HG02885 (cell line): ENCODE measurements around the gene DMAC1.

Experiments used
- ATAC-seq: cut with Tn5 transposase; IDR thresholded peaks from one replicate; pipeline ENCODE4 v1.9.1; 2021; ENCODE audit warnings: mild to moderate bottlenecking; ENCODE audit not compliant: unreplicated experiment, poor library complexity

The DMAC1 gene, protein sequence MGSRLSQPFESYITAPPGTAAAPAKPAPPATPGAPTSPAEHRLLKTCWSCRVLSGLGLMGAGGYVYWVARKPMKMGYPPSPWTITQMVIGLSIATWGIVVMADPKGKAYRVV

GRCh38 chr9:7799234-7799943 is at the start of gene DMAC1:
TSS of gene DMAC1 (minus strand) at chr9:7799778. CDS start at chr9:7799734, 44 bp downstream.
- peak; percentile 91 for ATAC-seq

DNA sequence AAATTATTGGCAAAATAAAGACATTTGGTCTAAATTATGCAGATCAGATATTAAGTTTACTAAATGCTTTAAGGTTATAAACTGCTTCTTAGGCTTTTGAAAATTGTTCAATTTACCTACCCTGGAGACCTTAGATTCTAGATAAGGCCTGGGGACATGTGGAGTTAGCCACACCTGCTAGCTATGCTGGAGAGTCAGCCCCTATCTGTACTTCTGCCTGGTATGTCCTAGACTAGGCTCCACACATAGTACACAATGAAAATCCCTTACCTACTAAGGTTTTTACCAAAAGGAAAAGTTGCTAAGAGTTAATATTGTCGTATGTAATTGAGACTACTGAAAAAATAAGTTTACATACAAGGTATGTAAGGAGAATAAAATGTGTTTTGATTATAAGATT is 49.8 kb upstream of the DMAC1 start:
- no peak for ATAC-seq

DNA sequence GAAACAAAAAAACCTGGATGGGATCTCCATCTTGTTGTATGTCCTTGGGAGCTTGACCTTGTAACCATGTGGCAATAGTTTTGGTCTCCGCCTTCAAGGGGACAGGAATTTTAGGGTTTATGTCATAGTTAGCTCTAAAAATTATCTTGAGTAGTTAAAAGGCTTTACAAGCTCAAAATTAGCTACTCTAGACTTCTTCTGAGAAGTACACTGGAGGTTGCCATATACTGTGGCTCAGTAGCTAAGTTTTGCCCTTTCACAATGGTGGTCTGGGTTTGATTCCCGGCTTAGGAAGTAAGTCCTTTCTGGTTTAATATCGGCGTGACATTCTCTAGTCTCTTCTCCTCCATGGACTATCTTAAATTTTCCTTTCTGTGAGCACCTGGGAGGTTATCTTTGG is 48.9 kb upstream of the DMAC1 start:
- no peak for ATAC-seq

DNA sequence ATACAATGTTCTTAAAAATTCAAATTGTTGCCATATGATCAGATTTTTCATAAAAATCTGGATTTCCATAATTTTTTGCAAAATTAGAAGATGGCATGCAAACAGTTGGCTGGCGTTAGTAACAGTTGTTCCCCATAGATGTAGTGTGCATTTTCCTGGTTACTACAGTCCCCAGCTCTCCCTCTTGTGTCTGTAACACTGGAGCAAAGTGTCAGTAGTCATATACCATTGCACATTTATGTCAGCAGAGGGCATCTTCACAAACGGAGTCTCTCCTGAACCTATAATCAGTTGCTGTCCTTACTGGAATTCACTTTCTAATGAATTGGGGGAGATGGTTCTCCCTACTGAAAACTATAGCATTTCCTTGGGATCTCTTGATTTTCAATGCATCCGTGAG is 44.7 kb upstream of the DMAC1 start:
- ATAC-seq = peak; percentile 81

GRCh38 chr9:7841831-7842230 is 42.3 kb upstream of the DMAC1 start:
- no peak for ATAC-seq

- ATAC-seq = no peak
Measured at GRCh38 chr9:7834531-7834930, 35.0 kb upstream of the DMAC1 start.

DNA sequence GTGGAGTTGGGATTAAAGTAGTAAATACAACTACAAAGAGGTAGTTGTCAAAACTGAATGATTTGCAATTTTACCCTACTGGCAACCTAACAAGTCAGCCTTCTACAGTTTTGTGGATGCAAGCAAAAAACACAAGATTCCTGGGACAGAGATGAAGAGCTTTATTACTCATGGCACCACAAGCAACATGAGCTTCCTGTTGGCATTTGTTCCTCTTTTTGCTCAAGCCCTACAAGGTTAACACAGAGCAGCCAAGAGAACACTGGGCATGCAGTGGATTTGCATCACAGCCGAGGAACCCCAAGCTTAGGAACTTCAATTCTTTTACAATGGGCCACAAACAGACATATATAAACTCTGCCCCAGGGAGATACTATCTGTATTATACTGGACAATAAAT is 28.8 kb upstream of the DMAC1 start:
- ATAC-seq = no peak

DNA sequence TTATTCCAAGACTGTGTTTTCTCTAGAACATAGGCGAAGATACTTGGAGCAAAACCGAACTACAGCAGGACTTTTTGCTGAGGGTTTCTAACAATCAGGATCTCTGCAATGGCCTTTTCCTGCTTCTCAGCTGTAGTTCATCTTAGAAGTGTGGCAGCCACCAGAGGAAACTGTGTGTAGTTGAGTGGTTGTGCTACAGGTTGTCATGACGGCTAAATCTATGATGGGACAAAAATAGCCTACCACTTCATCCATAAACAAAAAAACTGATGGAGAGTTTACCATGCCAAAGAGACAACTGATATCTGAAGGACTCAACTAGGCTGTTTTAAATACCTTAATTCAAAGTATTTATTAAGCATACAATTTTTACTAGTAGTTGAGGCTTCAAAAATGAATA is 28.2 kb upstream of the DMAC1 start:
- ATAC-seq = no peak

GRCh38 chr9:7827056-7827455 is 27.5 kb upstream of the DMAC1 start:
- ATAC-seq = no peak

DNA sequence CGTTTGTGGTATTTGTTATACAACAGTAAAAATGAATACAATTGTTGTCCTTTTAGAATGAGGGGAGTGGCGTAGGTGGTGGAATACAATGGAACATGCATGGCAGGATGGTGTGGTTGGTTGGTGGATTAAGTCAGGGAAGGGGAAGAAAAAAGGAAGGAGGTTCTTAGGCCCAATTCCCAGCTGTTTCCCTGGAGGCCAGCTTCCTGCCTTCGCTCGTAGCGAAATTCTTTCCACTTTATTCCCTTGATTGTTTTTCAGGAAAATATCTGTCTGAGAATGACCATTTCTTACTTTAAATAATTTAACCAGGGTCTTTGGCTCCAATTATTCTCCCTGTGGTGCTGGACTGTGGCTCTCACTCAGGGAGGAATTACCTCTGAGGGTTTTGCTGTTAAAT is 24.1 kb upstream of the DMAC1 start:
- ATAC-seq = no peak

- no peak for ATAC-seq
Measured at GRCh38 chr9:7819984-7820383, 20.4 kb upstream of the DMAC1 start.

- ATAC-seq = no peak
Measured at GRCh38 chr9:7816021-7816420, 16.4 kb upstream of the DMAC1 start.

GRCh38 chr9:7813030-7813429 is 13.5 kb upstream of the DMAC1 start:
- no peak for ATAC-seq

DNA sequence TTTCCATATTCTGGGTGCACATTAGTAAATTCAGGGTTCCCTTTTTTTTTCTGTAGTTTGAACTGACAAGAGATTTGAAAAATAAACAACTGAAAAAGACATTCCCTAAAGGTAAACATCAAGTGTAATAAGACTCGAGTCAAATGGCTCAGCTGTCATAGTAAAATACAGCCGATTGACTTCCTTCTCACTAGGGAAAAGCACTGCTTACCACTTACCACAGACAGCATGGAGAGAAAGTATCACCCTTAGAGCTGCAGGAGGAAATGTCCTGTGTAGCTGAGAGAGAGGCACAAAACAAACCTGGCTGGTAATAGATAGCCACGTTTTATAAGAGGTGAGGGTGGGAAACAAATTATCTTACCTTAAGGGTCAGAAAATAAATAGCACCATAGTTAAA is 12.1 kb upstream of the DMAC1 start:
- ATAC-seq = no peak

DNA sequence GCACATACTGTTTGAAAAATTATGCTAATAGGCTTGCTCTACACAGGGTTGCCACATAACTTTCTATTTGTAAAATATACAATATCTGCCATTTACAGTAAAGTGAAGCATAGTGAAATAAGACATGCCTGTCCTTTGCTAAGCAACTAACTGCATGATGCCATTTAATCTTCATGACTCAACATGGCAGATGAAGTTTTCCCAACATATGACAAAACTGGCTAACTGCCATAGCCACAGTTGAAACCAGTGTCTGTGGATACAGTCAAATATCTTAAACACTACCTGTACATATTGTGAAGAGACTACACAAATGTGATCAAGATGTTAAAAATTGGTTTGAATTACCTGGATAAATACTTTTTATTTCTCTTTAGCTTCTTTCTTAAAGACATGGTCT is 3.1 kb upstream of the DMAC1 start:
- ATAC-seq = no peak

GRCh38 chr9:7799944-7800285 is 337 bp upstream of the DMAC1 start:
- peak; percentile 14 for ATAC-seq

- no peak for ATAC-seq
Measured at GRCh38 chr9:7794196-7794595, 5.4 kb downstream of the DMAC1 start.

- no peak for ATAC-seq
Measured at GRCh38 chr9:7791394-7791793, 8.2 kb downstream of the DMAC1 start.

- ATAC-seq = no peak
Measured at GRCh38 chr9:7790819-7791182, 8.8 kb downstream of the DMAC1 start.

- no peak for ATAC-seq
Measured at GRCh38 chr9:7790022-7790818, 9.4 kb downstream of the DMAC1 start.

GRCh38 chr9:7788772-7789171 is 10.8 kb downstream of the DMAC1 start:
- ATAC-seq = no peak

DNA sequence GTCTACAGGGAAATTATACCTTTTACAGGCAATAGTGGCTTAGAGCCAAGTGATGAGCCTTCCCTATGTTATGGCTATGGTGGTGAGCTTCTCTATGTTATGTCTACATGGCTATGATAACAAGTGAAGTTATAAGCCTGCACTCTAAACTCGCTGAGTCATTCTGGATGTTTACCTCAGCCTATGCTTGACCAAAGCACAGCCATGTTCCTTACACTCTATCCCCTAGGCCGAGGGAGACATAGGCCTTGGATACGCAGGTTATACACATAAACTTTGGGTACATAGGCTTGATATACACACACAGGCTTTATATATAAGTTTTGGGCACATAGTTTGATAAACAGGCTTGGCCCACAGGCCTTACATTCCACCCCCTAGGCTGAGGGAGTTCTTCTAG is 13.8 kb downstream of the DMAC1 start:
- no peak for ATAC-seq
